ENCODE results near the gene TMOD2.

Gene TMOD2

GRCh38 chr15:51737522-51738305 is 13.7 kb upstream of the TMOD2 start, which contains the start of gene LYSMD2:
Gene LYSMD2 (minus strand): TSS chr15:51737655. CDS start chr15:51737622, 33 bp downstream.
- no peaks in the 10 kb centered on the region for H3K9me2 ChIP-seq (replicated peaks; ENCODE audit: low read depth, low read length)
- peaks cover 53% of the 10 kb centered on the region for H3K4me1 ChIP-seq (ENCODE audit: insufficient read depth, low read length, poor library complexity, severe bottlenecking)
- H3K36me3 ChIP-seq (ENCODE audit: insufficient read depth, low read length): no peaks in the 10 kb centered on the region
- peaks cover 7% of the 10 kb centered on the region for H4K20me1 ChIP-seq (ENCODE audit: insufficient read depth, low read length, poor library complexity, severe bottlenecking)
- H3F3A ChIP-seq (ENCODE audit: low read depth): no peaks in the 10 kb centered on the region
- peak within 1 kb of the TSS; percentile 80 for H3K4me2 ChIP-seq (ENCODE audit: low read depth, low read length, poor library complexity, severe bottlenecking)
- peaks cover 42% of the 10 kb centered on the region for H3K79me2 ChIP-seq (ENCODE audit: insufficient read depth, low read length)
- H3K4me3 ChIP-seq (ENCODE audit: low read length, poor library complexity, severe bottlenecking): peak within 1 kb of the TSS; percentile 80
- no peaks in the 10 kb centered on the region for H3K27me3 ChIP-seq (ENCODE audit: insufficient read depth, low read length, poor library complexity, severe bottlenecking)
- H3K9me3 ChIP-seq (ENCODE audit: insufficient read depth, low read depth, low read length): no peaks in the 10 kb centered on the region
- H2AFZ ChIP-seq (ENCODE audit: low read length): peak within 1 kb of the TSS; percentile 76
- no peak for TF ChIP-seq CTCF (conservative IDR thresholded peaks at IDR 0.05; ENCODE audit: low read length)
- TF ChIP-seq EZH2phosphoT487 (IDR thresholded peaks at IDR 0.05; ENCODE audit: borderline replicate concordance): no peak
- H3K9ac ChIP-seq (ENCODE audit: low read depth, low read length, poor library complexity, severe bottlenecking): peak within 1 kb of the TSS; percentile 82

GRCh38 chr15:51738553-51738952 is 12.8 kb upstream of the TMOD2 start:
- H3K79me2 ChIP-seq (ENCODE audit: insufficient read depth, low read length): peaks cover 34% of the 10 kb centered on the region
- no peaks in the 10 kb centered on the region for H3F3A ChIP-seq (ENCODE audit: low read depth)
- peaks cover 7% of the 10 kb centered on the region for H4K20me1 ChIP-seq (ENCODE audit: insufficient read depth, low read length, poor library complexity, severe bottlenecking)
- H3K9ac ChIP-seq (ENCODE audit: low read depth, low read length, poor library complexity, severe bottlenecking): peak overlapping the region; percentile 82
- H3K36me3 ChIP-seq (ENCODE audit: insufficient read depth, low read length): no peaks in the 10 kb centered on the region
- H3K9me3 ChIP-seq (ENCODE audit: insufficient read depth, low read depth, low read length): no peaks in the 10 kb centered on the region
- TF ChIP-seq CTCF (conservative IDR thresholded peaks at IDR 0.05; ENCODE audit: low read length): no peak
- no peak for TF ChIP-seq EZH2phosphoT487 (IDR thresholded peaks at IDR 0.05; ENCODE audit: borderline replicate concordance)
- H3K4me2 ChIP-seq (ENCODE audit: low read depth, low read length, poor library complexity, severe bottlenecking): peak overlapping the region; percentile 76
- H3K4me3 ChIP-seq (ENCODE audit: low read length, poor library complexity, severe bottlenecking): peak overlapping the region; percentile 80
- no peak overlapping the region for H2AFZ ChIP-seq (ENCODE audit: low read length)
- H3K4me1 ChIP-seq (ENCODE audit: insufficient read depth, low read length, poor library complexity, severe bottlenecking): peaks cover 45% of the 10 kb centered on the region
- H3K9me2 ChIP-seq (replicated peaks; ENCODE audit: low read depth, low read length): no peaks in the 10 kb centered on the region
- no peaks in the 10 kb centered on the region for H3K27me3 ChIP-seq (ENCODE audit: insufficient read depth, low read length, poor library complexity, severe bottlenecking)

GRCh38 chr15:51739061-51739712 is 12.2 kb upstream of the TMOD2 start:
- TF ChIP-seq CTCF (conservative IDR thresholded peaks at IDR 0.05; ENCODE audit: low read length): no peak
- no peak for TF ChIP-seq EZH2phosphoT487 (IDR thresholded peaks at IDR 0.05; ENCODE audit: borderline replicate concordance)
- H3K9me2 ChIP-seq (replicated peaks; ENCODE audit: low read depth, low read length): no peaks in the 10 kb centered on the region
- no peak overlapping the region for H3K9ac ChIP-seq (ENCODE audit: low read depth, low read length, poor library complexity, severe bottlenecking)
- H3K36me3 ChIP-seq (ENCODE audit: insufficient read depth, low read length): no peaks in the 10 kb centered on the region
- H2AFZ ChIP-seq (ENCODE audit: low read length): no peak overlapping the region
- peak overlapping the region; percentile 76 for H3K4me2 ChIP-seq (ENCODE audit: low read depth, low read length, poor library complexity, severe bottlenecking)
- no peaks in the 10 kb centered on the region for H3K27me3 ChIP-seq (ENCODE audit: insufficient read depth, low read length, poor library complexity, severe bottlenecking)
- no peaks in the 10 kb centered on the region for H3K9me3 ChIP-seq (ENCODE audit: insufficient read depth, low read depth, low read length)
- no peaks in the 10 kb centered on the region for H3F3A ChIP-seq (ENCODE audit: low read depth)
- H3K4me1 ChIP-seq (ENCODE audit: insufficient read depth, low read length, poor library complexity, severe bottlenecking): peaks cover 41% of the 10 kb centered on the region
- no peak overlapping the region for H3K4me3 ChIP-seq (ENCODE audit: low read length, poor library complexity, severe bottlenecking)
- peaks cover 27% of the 10 kb centered on the region for H3K79me2 ChIP-seq (ENCODE audit: insufficient read depth, low read length)
- H4K20me1 ChIP-seq (ENCODE audit: insufficient read depth, low read length, poor library complexity, severe bottlenecking): peaks cover 7% of the 10 kb centered on the region

All from Loucy (cell line).